Loucy (cell line): ENCODE data around the gene NCAPD2.

Experiments used
- H2AFZ ChIP-seq: fragments of 200-600 bp; sonication (generic); 2 replicates; pipeline ENCODE4 v1.6.0; 2016; ENCODE audit warnings: antibody characterized with exemption, mild to moderate bottlenecking, low read length, moderate library complexity
- H3F3A ChIP-seq: fragments of 200-600 bp; 2 replicates; pipeline ENCODE4 v1.6.0; 2016; ENCODE audit warnings: antibody characterized with exemption, low read depth, mild to moderate bottlenecking
- H3K27me3 ChIP-seq: fragments of 200-600 bp; sonication (generic); 2 replicates; pipeline ENCODE4 v1.6.1; 2014; ENCODE audit warnings: low read length, mild to moderate bottlenecking; ENCODE audit not compliant: insufficient read depth, poor library complexity, severe bottlenecking
- H3K36me3 ChIP-seq: fragments of 200-600 bp; sonication (generic); 2 replicates; pipeline ENCODE4 v1.6.1; 2016; ENCODE audit warnings: low read length; ENCODE audit not compliant: insufficient read depth
- H3K4me1 ChIP-seq: fragments of 200-600 bp; sonication (generic); 2 replicates; pipeline ENCODE4 v1.5.1; 2014; ENCODE audit warnings: low read length, mild to moderate bottlenecking; ENCODE audit not compliant: insufficient read depth, poor library complexity, severe bottlenecking
- H3K4me2 ChIP-seq: fragments of 200-600 bp; sonication (generic); 2 replicates; pipeline ENCODE4 v1.6.0; 2014; ENCODE audit warnings: antibody characterized with exemption, low read length, low read depth, mild to moderate bottlenecking; ENCODE audit not compliant: poor library complexity, severe bottlenecking
- H3K4me3 ChIP-seq: fragments of 200-600 bp; sonication (generic); 2 replicates; pipeline ENCODE4 v1.5.1; 2014; ENCODE audit warnings: low read length, mild to moderate bottlenecking, mixed read lengths; ENCODE audit not compliant: poor library complexity, severe bottlenecking
- H3K79me2 ChIP-seq: fragments of 200-600 bp; sonication (generic); 2 replicates; pipeline ENCODE4 v1.6.1; 2014; ENCODE audit warnings: low read length; ENCODE audit not compliant: insufficient read depth
- H3K9ac ChIP-seq: fragments of 200-600 bp; sonication (generic); 2 replicates; pipeline ENCODE4 v1.6.0; 2014; ENCODE audit warnings: mild to moderate bottlenecking, low read depth, low read length, moderate library complexity; ENCODE audit not compliant: poor library complexity, severe bottlenecking
- H3K9me2 ChIP-seq: fragments of 200-600 bp; sonication (generic); replicated peaks from 2 replicates; pipeline ENCODE4 v1.6.1; 2016; ENCODE audit warnings: low read depth, low read length, mixed read lengths
- H3K9me3 ChIP-seq: fragments of 200-600 bp; sonication (generic); 2 replicates; pipeline ENCODE4 v1.6.1; 2014; ENCODE audit warnings: mild to moderate bottlenecking, antibody characterized with exemption, low read length, low read depth; ENCODE audit not compliant: insufficient read depth
- H4K20me1 ChIP-seq: fragments of 200-600 bp; sonication (generic); 2 replicates; pipeline ENCODE4 v1.6.0; 2014; ENCODE audit warnings: antibody characterized with exemption, low read length, mild to moderate bottlenecking; ENCODE audit not compliant: insufficient read depth, poor library complexity, severe bottlenecking
- EZH2phosphoT487 ChIP-seq: fragments of 200-600 bp; IDR thresholded peaks from 2 replicates; pipeline ENCODE4 v1.6.1; 2018; ENCODE audit warnings: antibody characterized with exemption, mild to moderate bottlenecking, moderate library complexity, borderline replicate concordance
- TF ChIP-seq, protein P1 (sequence below): fragments of 200-600 bp; sonication (generic); conservative IDR thresholded peaks from 2 replicates; pipeline ENCODE4 v1.5.1; 2014; ENCODE audit warnings: mild to moderate bottlenecking, antibody characterized with exemption, low read length

The NCAPD2 gene

DNA sequence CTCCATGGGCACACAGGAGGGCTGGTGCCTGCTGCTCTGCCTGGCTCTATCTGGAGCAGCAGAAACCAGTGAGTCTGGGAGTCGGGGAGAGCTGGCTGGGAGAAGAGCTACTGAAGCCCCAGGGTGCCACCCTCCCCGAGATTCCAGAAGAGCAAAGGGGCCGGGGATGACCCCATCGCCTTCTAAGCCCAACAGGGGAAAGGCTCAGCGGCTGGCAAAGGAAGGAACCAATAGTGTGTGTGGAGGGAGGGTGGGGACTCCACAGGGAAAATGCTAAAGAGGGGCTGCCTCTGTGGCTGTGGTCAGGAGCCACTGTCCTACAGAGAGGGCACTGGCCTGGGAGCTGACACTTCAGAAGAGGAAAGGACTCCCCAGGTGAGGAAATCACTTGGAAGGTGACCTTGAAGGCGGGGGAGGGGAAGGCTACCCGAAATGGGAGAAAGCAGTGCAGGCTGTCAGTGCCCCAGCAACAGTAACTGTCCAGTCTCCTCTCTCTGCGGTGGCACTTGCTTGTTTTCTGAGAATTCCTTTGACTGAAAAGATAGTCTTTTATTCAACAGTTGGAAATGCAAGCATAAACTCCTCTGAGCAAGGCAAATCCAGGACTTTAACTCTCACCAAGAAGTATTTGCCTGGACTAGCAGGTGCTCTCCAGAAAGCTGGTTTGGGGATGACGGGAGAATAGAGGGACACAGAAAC, 41.5 kb upstream of the NCAPD2 start:
- H2AFZ ChIP-seq: peak overlapping the region; percentile 74; the same call in 1 of the 2 replicates
- H3K36me3 ChIP-seq: peaks cover 6% of the 10 kb centered on the region; the same call in 1 of the 2 replicates
- TF ChIP-seq, protein P1, sequence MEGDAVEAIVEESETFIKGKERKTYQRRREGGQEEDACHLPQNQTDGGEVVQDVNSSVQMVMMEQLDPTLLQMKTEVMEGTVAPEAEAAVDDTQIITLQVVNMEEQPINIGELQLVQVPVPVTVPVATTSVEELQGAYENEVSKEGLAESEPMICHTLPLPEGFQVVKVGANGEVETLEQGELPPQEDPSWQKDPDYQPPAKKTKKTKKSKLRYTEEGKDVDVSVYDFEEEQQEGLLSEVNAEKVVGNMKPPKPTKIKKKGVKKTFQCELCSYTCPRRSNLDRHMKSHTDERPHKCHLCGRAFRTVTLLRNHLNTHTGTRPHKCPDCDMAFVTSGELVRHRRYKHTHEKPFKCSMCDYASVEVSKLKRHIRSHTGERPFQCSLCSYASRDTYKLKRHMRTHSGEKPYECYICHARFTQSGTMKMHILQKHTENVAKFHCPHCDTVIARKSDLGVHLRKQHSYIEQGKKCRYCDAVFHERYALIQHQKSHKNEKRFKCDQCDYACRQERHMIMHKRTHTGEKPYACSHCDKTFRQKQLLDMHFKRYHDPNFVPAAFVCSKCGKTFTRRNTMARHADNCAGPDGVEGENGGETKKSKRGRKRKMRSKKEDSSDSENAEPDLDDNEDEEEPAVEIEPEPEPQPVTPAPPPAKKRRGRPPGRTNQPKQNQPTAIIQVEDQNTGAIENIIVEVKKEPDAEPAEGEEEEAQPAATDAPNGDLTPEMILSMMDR: no peak
- TF ChIP-seq EZH2phosphoT487: no peak
- H3K27me3 ChIP-seq: no peaks in the 10 kb centered on the region
- H3K79me2 ChIP-seq: peaks cover 48% of the 10 kb centered on the region
- H3K9ac ChIP-seq: peak overlapping the region; percentile 96
- peaks cover 30% of the 10 kb centered on the region for H3K4me1 ChIP-seq
- H3K9me3 ChIP-seq: no peaks in the 10 kb centered on the region
- H3K4me2 ChIP-seq: peak overlapping the region; percentile 100
- H3F3A ChIP-seq: no peaks in the 10 kb centered on the region
- no peaks in the 10 kb centered on the region for H4K20me1 ChIP-seq
- H3K9me2 ChIP-seq: no peaks in the 10 kb centered on the region
- H3K4me3 ChIP-seq: peak overlapping the region; percentile 91

DNA sequence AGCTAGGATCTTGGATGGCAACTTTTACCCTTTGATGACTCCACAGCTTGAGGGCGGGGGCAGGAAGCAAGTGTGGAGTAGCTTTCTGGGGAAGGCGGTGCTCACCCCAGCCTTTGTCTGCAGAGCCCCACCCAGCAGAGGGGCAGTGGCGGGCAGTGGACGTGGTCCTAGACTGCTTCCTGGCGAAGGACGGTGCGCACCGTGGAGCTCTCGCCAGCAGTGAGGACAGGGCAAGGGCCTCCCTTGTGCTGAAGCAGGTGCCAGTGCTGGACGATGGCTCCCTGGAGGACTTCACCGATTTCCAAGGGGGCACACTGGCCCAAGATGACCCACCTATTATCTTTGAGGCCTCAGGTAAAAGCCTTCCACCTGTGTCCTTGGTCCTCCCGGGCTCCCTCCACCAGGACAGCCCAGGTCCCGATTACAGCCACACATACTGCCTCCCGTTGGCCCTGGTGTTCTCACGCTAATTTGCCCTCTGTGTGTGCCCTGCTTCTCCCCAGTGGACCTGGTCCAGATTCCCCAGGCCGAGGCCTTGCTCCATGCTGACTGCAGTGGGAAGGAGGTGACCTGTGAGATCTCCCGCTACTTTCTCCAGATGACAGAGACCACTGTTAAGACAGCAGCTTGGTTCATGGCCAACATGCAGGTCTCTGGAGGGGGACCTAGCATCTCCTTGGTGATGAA, 40.8 kb upstream of the NCAPD2 start:
- Histone ChIP-seq H3K9me3 (no peaks in the 10 kb centered on the region), H3K4me1 (peaks cover 30% of the 10 kb centered on the region), H3K9ac (peak overlapping the region; percentile 96), H3F3A (no peaks in the 10 kb centered on the region), H2AFZ (no peak overlapping the region), H4K20me1 (no peaks in the 10 kb centered on the region), H3K79me2 (peaks cover 48% of the 10 kb centered on the region), H3K36me3 (peaks cover 12% of the 10 kb centered on the region; the same call in 1 of the 2 replicates), H3K27me3 (no peaks in the 10 kb centered on the region), H3K9me2 (no peaks in the 10 kb centered on the region), H3K4me2 (peak overlapping the region; percentile 100), H3K4me3 (peak overlapping the region; percentile 91)
- TF ChIP-seq, protein P1: no peak
- TF ChIP-seq EZH2phosphoT487: no peak

DNA sequence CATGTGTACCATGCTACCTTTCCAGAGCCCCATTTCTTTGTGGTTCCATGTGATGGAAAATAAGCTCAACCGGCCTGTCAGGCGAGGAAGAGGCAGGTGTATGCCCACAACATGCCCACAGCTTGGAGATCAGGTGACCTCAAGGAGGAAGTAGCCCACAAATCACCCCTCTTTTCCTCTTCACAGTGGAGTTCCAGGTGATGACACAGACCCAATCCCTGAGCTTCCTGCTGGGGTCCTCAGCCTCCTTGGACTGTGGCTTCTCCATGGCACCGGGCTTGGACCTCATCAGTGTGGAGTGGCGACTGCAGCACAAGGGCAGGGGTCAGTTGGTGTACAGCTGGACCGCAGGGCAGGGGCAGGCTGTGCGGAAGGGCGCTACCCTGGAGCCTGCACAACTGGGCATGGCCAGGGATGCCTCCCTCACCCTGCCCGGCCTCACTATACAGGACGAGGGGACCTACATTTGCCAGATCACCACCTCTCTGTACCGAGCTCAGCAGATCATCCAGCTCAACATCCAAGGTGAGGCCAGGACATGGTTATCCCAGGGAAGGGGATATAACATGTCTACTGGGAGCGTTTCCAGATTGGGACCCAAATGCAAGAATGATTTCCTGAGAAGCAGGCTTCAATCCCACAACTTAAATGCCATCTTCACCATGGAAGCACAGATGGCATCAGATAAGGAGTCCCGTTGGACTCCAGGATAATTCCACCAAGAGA, 36.5 kb upstream of the NCAPD2 start:
- H3K9me2 ChIP-seq: no peaks in the 10 kb centered on the region
- no peak overlapping the region for H3K4me3 ChIP-seq
- no peak overlapping the region for H3K4me2 ChIP-seq
- no peak for TF ChIP-seq EZH2phosphoT487
- TF ChIP-seq, protein P1: no peak
- H3F3A ChIP-seq: peaks cover 10% of the 10 kb centered on the region; the same call in 1 of the 2 replicates
- peaks cover 27% of the 10 kb centered on the region for H3K79me2 ChIP-seq
- peaks cover 23% of the 10 kb centered on the region; the same call in 1 of the 2 replicates for H3K36me3 ChIP-seq
- no peaks in the 10 kb centered on the region for H3K9me3 ChIP-seq
- no peak overlapping the region for H3K9ac ChIP-seq
- peaks cover 29% of the 10 kb centered on the region for H3K4me1 ChIP-seq
- no peaks in the 10 kb centered on the region for H3K27me3 ChIP-seq
- H4K20me1 ChIP-seq: no peaks in the 10 kb centered on the region
- no peak overlapping the region for H2AFZ ChIP-seq
